Measurements from ENCODE around the gene INHBA.

Gene INHBA

DNA sequence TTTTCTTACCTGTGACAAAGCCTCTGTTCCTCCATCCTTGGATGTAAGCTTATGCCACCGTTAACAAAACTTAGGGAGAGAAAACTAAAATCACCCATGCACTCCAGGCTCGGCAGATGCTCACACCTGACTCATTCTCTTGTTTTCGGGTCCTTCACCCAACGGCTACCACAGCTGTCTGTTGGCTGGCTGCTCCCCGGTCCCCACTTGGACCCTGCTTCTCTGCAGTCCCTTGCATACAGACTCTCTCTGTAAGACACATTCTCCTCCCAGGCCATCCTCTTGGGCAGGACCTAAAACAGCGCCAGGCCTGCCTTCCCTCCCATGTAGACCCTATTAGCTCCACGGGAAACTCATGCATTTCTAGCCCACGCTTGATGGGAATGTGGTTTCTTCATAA, 12.1 kb upstream of the INHBA start:
- Histone ChIP-seq H3K27me3 (replicated peaks; ENCODE audit: control insufficient read depth, insufficient read depth, low read length, poor library complexity, severe bottlenecking) (no peaks in the 10 kb centered on the region), H3K27ac (ENCODE audit: insufficient read depth, low read length, poor library complexity, severe bottlenecking) (no peak overlapping the region), H3K4me1 (ENCODE audit: control insufficient read depth, insufficient read depth, low read length, poor library complexity, severe bottlenecking) (no peaks in the 10 kb centered on the region), H3K9me3 (ENCODE audit: control insufficient read depth, low read length) (no peaks in the 10 kb centered on the region), H3K4me3 (ENCODE audit: insufficient read depth, low read depth, low read length, poor library complexity, severe bottlenecking) (no peak overlapping the region), H3K36me3 (ENCODE audit: control insufficient read depth, insufficient read depth, low read length) (no peaks in the 10 kb centered on the region)
- no peak for DNase-seq

DNA sequence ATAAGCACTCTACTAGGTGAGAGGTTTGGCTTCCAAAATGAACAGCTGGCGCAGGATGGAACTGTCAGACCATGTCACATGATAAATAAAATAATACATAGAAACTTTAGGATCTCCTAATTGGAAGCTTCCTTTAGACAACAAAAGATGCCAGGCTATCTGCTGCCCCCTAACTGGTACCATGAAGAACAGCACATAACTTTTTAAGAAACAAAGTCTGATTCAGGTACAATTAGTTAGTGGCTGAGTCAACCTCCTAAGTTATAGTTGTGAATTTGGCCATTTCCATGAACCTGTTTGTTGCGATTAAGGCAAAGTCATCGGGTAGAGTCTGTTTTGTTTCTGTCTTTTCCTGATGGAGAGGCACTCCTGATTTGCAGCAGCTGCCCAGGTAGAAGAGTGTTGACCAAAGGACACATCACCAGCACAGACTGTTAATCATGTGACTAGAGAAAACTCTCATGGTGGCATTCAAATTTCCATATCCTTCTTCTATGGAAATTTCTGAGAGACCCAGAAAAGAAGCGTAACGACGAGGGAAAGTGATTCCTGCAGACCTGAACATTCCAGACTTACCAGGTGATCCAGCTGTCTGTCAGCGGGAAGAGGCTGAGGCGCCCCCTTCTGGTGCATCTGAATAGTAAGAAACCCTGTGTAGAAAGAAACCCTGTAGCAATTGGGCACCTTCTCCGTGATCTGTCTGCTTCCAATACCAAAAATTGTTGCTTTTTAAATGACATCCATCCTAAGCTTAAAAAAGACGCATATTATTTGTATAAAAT, 8.6 kb upstream of the INHBA start:
- H3K4me1 ChIP-seq (ENCODE audit: control insufficient read depth, insufficient read depth, low read length, poor library complexity, severe bottlenecking) = no peaks in the 10 kb centered on the region
- H3K9me3 ChIP-seq (ENCODE audit: control insufficient read depth, low read length) = no peaks in the 10 kb centered on the region
- H3K36me3 ChIP-seq (ENCODE audit: control insufficient read depth, insufficient read depth, low read length) = no peaks in the 10 kb centered on the region
- no peak overlapping the region for H3K4me3 ChIP-seq (ENCODE audit: insufficient read depth, low read depth, low read length, poor library complexity, severe bottlenecking)
- H3K27ac ChIP-seq (ENCODE audit: insufficient read depth, low read length, poor library complexity, severe bottlenecking) = no peak overlapping the region
- no peaks in the 10 kb centered on the region for H3K27me3 ChIP-seq (replicated peaks; ENCODE audit: control insufficient read depth, insufficient read depth, low read length, poor library complexity, severe bottlenecking)
- no peak for DNase-seq

DNA sequence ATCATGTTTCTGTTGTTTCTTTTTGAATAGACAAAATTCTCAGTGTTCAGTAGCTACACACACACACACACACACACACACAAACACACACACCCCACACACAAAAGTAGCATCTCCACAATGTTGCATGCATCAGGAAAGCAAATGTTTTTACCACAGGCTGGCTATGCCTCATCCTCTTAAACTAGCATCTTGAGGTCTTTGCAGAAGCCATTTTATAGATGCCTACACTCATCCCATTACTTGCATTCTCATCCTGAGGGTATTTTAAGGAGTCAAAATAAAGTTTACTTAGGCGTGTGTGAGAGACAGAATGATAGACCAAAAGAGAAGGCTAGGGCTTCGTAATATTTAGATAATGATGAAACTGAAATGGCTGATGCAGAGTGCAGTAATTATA, 7.9 kb upstream of the INHBA start:
- no peaks in the 10 kb centered on the region for H3K4me1 ChIP-seq (ENCODE audit: control insufficient read depth, insufficient read depth, low read length, poor library complexity, severe bottlenecking)
- H3K27me3 ChIP-seq (replicated peaks; ENCODE audit: control insufficient read depth, insufficient read depth, low read length, poor library complexity, severe bottlenecking) = no peaks in the 10 kb centered on the region
- no peaks in the 10 kb centered on the region for H3K9me3 ChIP-seq (ENCODE audit: control insufficient read depth, low read length)
- H3K36me3 ChIP-seq (ENCODE audit: control insufficient read depth, insufficient read depth, low read length) = no peaks in the 10 kb centered on the region
- H3K27ac ChIP-seq (ENCODE audit: insufficient read depth, low read length, poor library complexity, severe bottlenecking) = no peak overlapping the region
- DNase-seq = no peak
- no peak overlapping the region for H3K4me3 ChIP-seq (ENCODE audit: insufficient read depth, low read depth, low read length, poor library complexity, severe bottlenecking)

DNA sequence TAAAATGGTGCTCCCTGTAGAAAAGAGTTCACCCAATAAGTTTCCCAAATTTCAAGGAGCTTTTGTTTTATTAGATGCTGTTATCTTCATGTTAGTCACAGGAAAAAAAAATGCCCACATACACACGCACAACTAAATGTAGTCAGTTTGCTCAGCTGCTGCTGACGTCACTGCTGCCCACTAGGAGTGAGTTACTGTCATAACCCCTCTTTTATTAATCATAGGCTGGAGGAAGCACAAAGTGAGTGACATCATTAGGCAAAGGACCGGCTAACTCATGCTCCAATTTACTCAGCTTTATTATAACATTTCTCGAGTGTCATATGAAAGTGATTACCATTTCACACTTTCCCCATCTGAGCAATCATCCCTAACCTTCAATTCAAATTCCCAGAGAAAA, 6.7 kb upstream of the INHBA start:
- Histone ChIP-seq H3K9me3 (ENCODE audit: control insufficient read depth, low read length) (no peaks in the 10 kb centered on the region), H3K36me3 (ENCODE audit: control insufficient read depth, insufficient read depth, low read length) (no peaks in the 10 kb centered on the region), H3K4me1 (ENCODE audit: control insufficient read depth, insufficient read depth, low read length, poor library complexity, severe bottlenecking) (peaks cover 5% of the 10 kb centered on the region), H3K27ac (ENCODE audit: insufficient read depth, low read length, poor library complexity, severe bottlenecking) (no peak overlapping the region), H3K27me3 (replicated peaks; ENCODE audit: control insufficient read depth, insufficient read depth, low read length, poor library complexity, severe bottlenecking) (no peaks in the 10 kb centered on the region), H3K4me3 (ENCODE audit: insufficient read depth, low read depth, low read length, poor library complexity, severe bottlenecking) (no peak overlapping the region)
- no peak for DNase-seq

DNA sequence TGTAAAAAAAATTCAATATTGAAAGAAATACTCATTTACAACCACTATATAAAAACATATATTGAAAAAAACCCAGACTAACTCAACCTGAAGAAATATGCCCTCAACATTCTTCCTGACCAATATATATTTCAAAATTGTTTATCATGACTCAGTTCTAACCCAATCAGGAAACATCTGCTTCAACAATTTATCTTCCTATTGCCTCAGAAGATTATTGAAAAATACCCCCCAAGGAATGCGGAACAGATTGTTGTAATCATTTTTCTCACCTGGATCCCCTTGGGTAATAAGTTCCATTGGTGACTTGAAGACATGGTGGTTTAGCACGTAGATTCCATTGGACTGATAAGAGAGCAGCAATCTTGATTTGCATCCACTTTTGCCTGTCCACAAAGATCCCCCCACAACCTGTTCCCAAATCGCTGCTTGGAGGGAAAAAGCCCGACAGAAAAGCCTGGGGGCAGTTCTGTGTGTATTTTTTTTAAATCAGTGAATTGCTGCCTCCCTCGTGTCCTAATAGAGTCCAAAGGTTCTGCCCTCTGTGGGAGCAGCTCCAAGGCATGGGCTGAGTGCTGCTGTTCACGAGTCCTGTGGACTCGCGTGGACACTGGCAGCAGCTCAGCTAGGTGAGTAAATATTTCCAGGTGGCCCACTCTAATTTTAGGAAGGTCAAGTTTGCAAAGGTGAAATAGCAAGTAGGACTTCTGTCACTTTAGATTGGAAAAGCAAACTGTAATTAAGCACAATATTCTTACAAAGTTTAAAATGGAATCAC, 5.9 kb upstream of the INHBA start:
- DNase-seq = no peak
- H3K27me3 ChIP-seq (replicated peaks; ENCODE audit: control insufficient read depth, insufficient read depth, low read length, poor library complexity, severe bottlenecking) = no peaks in the 10 kb centered on the region
- no peaks in the 10 kb centered on the region for H3K9me3 ChIP-seq (ENCODE audit: control insufficient read depth, low read length)
- peaks cover 5% of the 10 kb centered on the region for H3K4me1 ChIP-seq (ENCODE audit: control insufficient read depth, insufficient read depth, low read length, poor library complexity, severe bottlenecking)
- H3K27ac ChIP-seq (ENCODE audit: insufficient read depth, low read length, poor library complexity, severe bottlenecking) = no peak overlapping the region
- no peaks in the 10 kb centered on the region for H3K36me3 ChIP-seq (ENCODE audit: control insufficient read depth, insufficient read depth, low read length)
- H3K4me3 ChIP-seq (ENCODE audit: insufficient read depth, low read depth, low read length, poor library complexity, severe bottlenecking) = no peak overlapping the region

DNA sequence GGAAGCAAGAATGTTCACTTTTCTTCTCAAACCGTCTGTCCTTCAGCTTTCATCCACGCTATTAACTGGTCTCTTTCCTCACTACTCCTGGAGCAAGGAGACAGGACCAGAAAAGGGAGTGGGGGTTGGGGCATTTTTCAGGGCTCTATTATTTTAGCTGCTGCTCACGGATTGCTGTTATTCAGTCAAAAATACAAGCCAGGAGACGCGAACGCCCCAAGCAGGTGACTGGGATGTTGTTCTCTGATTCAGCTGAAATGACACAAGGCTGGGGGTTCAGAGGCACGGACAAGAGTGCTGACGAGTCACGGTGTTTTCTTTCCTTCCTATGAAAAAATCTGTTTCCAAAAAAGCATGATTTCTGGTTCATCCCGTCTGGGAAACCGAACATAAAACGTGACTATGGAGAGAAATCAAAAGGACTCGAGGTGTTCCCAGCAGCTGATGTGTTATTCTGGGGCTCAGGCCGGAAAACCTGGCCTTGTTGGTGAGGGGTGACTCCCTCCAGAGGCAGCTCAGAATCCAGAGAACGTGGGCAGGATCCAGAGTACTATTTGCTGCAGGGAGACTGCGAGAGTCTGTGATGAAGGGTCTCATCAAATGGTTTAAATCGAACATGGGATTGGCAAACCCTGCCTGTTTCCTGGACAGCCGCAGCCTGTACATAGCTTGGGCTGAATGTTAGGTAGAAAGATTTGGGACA, 3.5 kb upstream of the INHBA start:
- Histone ChIP-seq H3K9me3 (ENCODE audit: control insufficient read depth, low read length) (no peaks in the 10 kb centered on the region), H3K36me3 (ENCODE audit: control insufficient read depth, insufficient read depth, low read length) (no peaks in the 10 kb centered on the region), H3K27ac (ENCODE audit: insufficient read depth, low read length, poor library complexity, severe bottlenecking) (no peak overlapping the region), H3K4me1 (ENCODE audit: control insufficient read depth, insufficient read depth, low read length, poor library complexity, severe bottlenecking) (peaks cover 5% of the 10 kb centered on the region), H3K27me3 (replicated peaks; ENCODE audit: control insufficient read depth, insufficient read depth, low read length, poor library complexity, severe bottlenecking) (no peaks in the 10 kb centered on the region), H3K4me3 (ENCODE audit: insufficient read depth, low read depth, low read length, poor library complexity, severe bottlenecking) (no peak overlapping the region)
- DNase-seq = no peak

DNA sequence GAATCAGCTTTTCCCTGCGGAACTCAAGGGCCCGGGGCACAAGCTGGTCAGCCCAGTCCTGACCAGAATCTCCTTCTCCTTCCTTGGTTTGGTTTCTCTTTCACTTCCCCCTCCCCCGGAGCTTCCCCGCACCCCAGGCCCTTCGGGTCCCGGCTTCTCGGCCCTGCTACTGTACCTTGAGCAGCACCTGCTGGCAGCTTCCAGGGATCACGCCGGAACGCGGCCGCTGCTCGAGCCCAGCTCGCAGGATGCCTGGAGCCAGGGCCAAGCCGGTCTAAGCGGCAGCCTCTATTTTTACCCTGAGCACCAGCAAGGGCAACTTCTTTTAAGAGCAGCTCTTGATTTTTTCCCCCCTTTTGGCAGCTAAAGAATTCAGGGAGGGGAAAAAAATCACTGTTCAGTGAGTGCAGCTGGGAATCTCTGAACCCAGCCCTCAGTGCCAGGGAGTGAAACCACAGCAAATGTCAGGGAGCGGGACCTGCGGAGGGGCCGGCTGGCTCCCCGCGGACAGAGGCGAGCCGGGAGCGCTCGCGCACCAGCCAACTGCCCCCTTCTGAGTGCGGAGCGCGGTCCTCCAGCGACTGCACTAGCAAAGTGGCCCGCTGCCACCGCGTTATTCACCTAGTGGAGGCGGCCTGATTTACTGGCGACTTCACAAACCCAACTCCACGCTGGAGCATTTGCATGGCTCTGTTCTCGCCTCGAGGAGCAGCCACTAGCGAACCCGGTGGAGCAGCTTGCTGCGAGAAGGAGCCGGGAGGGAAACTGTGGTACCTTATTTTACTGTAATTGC, 2.4 kb upstream of the INHBA start:
- no peaks in the 10 kb centered on the region for H3K36me3 ChIP-seq (ENCODE audit: control insufficient read depth, insufficient read depth, low read length)
- no peak for DNase-seq
- no peak overlapping the region for H3K27ac ChIP-seq (ENCODE audit: insufficient read depth, low read length, poor library complexity, severe bottlenecking)
- no peaks in the 10 kb centered on the region for H3K9me3 ChIP-seq (ENCODE audit: control insufficient read depth, low read length)
- no peaks in the 10 kb centered on the region for H3K27me3 ChIP-seq (replicated peaks; ENCODE audit: control insufficient read depth, insufficient read depth, low read length, poor library complexity, severe bottlenecking)
- H3K4me1 ChIP-seq (ENCODE audit: control insufficient read depth, insufficient read depth, low read length, poor library complexity, severe bottlenecking) = peaks cover 5% of the 10 kb centered on the region
- H3K4me3 ChIP-seq (ENCODE audit: insufficient read depth, low read depth, low read length, poor library complexity, severe bottlenecking) = peak overlapping the region; percentile 47

DNA sequence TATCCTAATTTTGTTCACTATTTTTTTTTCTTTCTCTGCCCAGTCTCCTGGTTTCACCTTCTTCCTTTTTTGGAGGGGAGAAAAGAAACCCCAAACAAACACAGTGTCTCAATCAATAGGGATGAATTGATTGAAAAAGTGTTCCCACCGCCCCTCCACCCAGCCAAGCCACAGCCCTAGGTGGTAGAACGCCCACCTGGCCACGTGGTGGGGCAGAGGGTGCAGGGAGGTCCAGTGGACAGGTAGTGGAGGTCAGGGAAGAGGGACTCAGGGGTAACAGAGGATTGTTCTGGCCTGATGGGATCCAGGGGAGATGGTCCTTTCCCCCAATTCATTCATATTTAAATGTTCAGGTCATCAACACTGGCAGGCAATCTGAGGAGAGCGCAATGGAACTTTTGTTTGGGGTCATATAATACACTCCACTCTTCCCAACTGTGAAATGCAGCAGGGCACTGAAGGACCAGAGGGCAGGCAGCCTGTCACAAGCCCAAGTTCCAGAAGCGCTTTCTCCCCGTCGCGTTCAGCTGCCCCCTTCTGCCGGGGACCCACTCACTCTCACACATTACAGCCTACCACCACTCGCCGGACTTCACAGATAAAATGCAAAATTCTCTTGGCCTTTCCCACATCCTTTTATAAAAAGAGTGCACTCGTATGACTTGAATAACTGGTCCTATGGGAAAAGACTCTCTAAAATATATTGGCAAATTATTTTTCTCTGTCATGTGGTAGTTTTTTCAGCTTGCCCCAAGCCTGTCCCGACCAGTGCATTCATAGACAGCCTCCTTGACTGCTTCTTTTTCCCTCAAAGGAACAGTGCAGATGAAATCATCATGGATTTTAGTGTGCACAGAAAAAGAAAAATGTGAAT, 1.6 kb downstream of the INHBA start:
- Histone ChIP-seq H3K4me3 (ENCODE audit: insufficient read depth, low read depth, low read length, poor library complexity, severe bottlenecking) (no peak overlapping the region), H3K4me1 (ENCODE audit: control insufficient read depth, insufficient read depth, low read length, poor library complexity, severe bottlenecking) (peaks cover 5% of the 10 kb centered on the region), H3K27ac (ENCODE audit: insufficient read depth, low read length, poor library complexity, severe bottlenecking) (no peak overlapping the region), H3K36me3 (ENCODE audit: control insufficient read depth, insufficient read depth, low read length) (no peaks in the 10 kb centered on the region), H3K27me3 (replicated peaks; ENCODE audit: control insufficient read depth, insufficient read depth, low read length, poor library complexity, severe bottlenecking) (no peaks in the 10 kb centered on the region), H3K9me3 (ENCODE audit: control insufficient read depth, low read length) (no peaks in the 10 kb centered on the region)
- no peak for DNase-seq

DNA sequence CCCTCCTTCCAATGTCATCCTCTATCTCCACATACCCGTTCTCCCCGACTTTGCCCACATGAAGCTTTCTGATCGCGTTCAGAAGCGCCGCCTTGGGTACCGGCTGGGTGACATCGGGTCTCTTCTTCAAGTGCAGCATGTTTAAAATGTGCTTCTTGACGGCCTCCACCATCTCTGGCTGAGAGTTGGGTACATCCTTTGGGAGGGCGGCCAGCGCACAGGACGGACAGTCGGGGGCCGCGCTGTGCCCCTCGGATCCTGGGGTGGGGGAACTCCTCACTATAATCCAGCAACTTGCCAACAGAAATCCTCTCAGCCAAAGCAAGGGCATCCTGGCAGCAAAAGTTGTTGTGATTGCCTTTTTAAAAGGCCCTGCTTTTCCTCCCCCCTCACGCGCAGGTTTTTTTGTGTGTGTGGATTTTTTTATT, 2.8 kb downstream of the INHBA start:
- DNase-seq = no peak
- H3K27ac ChIP-seq (ENCODE audit: insufficient read depth, low read length, poor library complexity, severe bottlenecking) = no peak overlapping the region
- H3K4me3 ChIP-seq (ENCODE audit: insufficient read depth, low read depth, low read length, poor library complexity, severe bottlenecking) = no peak overlapping the region
- no peaks in the 10 kb centered on the region for H3K27me3 ChIP-seq (replicated peaks; ENCODE audit: control insufficient read depth, insufficient read depth, low read length, poor library complexity, severe bottlenecking)
- no peaks in the 10 kb centered on the region for H3K9me3 ChIP-seq (ENCODE audit: control insufficient read depth, low read length)
- H3K4me1 ChIP-seq (ENCODE audit: control insufficient read depth, insufficient read depth, low read length, poor library complexity, severe bottlenecking) = no peaks in the 10 kb centered on the region
- H3K36me3 ChIP-seq (ENCODE audit: control insufficient read depth, insufficient read depth, low read length) = no peaks in the 10 kb centered on the region
